ENCODE data around the gene SGPL1. TPM values are rescaled to one million over a fixed set of nuclear protein-coding genes. Genes with fewer than 3 reads are reported as not detected.

SGPL1 gene
- total RNA-seq, 1 experiment from 2014 or later: 25.5 TPM

GRCh38 chr10:70779511-70780369 is 36.0 kb upstream of the SGPL1 start:
- in situ Hi-C loops (cut with HindIII; ENCODE audit: low pct_unique_long_range_greater_than_20kb, low sequenced_read_pairs): no loop called here

DNA sequence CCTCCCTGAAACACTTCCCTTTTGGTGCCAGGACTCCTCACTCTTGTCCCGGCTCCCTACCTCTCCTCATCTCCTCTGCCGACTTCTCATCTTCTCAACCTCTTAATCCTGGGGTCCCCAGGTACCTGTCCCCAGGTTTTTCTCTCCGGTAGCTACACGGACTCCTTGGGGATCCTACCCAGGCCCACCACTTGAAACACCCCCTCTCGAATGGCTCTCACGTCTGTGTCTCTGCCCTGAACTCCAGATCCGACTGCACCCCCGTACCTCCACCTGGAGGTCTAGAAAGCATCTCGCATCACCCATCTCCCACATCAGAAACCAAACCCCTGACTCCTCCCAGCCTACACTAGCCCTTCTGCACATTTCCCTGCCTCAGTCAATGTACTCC is 35.4 kb upstream of the SGPL1 start:
- DNase-seq (ENCODE audit: low read depth): no peak
- in situ Hi-C loops (cut with HindIII; ENCODE audit: low pct_unique_long_range_greater_than_20kb, low sequenced_read_pairs): no loop called here

More at GRCh38 chr10:70779511-70780369, 36.0 kb upstream of the SGPL1 start:
- no peak for DNase-seq (ENCODE audit: low read depth)

DNA sequence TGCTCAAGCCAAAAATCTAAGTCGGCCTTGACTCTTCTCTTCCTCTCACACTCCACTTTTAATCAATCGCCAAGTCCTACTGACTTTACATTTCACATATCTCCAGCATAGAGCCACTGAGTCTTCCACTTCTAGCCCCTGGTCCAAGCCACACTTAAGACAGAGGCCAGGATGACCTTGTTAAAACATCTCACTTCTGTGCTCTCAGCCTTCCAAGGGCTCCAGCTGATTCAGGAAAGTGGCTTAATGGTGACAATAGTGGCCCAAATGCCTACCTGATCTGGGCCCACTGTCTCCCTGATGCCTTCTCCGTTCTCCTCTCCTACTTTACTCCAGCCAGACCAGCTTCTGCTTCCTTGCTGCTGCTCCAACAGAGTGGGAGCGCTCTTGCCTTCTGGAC is 35.0 kb upstream of the SGPL1 start:
- no peak for DNase-seq (ENCODE audit: low read depth)
- in situ Hi-C loops (cut with HindIII; ENCODE audit: low pct_unique_long_range_greater_than_20kb, low sequenced_read_pairs): no loop called here

GRCh38 chr10:70781461-70782051 is 34.2 kb upstream of the SGPL1 start:
- in situ Hi-C loops (cut with HindIII; ENCODE audit: low pct_unique_long_range_greater_than_20kb, low sequenced_read_pairs): no loop called here
- DNase-seq (ENCODE audit: low read depth): no peak

DNA sequence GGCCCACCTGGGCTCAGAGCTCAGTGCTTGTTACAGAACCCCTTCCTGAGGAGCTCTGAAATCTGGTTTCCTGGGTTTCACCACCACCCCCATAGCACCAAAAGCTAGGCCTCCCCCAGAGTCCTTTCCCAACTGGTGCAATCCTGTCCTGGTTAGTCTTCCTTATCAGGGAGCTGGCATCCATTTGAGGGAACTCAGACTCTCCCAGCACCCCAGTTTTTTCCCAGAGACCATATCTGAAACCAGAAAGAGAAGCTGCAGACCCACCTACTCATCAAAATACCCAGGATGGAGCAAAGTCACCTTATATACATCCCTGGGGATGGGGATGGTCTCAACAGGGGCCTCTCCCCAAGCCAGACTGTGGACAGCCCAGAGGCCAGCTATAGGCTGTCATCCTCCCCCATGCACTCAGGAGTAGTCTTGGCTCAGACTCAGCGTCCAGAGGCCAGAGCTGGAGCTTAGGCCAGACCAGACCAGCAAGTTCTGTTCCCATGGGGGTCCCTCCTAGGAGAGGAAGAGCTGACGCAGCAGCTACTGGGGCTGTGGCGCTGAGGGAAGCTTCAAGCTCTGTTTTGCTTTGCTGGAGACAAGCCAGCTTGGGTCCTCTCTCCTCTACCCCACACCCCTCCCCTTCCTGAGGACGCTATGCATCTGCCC is 33.5 kb upstream of the SGPL1 start:
- in situ Hi-C loops (cut with HindIII; ENCODE audit: low pct_unique_long_range_greater_than_20kb, low sequenced_read_pairs): no loop called here
- no peak for DNase-seq (ENCODE audit: low read depth)

DNA sequence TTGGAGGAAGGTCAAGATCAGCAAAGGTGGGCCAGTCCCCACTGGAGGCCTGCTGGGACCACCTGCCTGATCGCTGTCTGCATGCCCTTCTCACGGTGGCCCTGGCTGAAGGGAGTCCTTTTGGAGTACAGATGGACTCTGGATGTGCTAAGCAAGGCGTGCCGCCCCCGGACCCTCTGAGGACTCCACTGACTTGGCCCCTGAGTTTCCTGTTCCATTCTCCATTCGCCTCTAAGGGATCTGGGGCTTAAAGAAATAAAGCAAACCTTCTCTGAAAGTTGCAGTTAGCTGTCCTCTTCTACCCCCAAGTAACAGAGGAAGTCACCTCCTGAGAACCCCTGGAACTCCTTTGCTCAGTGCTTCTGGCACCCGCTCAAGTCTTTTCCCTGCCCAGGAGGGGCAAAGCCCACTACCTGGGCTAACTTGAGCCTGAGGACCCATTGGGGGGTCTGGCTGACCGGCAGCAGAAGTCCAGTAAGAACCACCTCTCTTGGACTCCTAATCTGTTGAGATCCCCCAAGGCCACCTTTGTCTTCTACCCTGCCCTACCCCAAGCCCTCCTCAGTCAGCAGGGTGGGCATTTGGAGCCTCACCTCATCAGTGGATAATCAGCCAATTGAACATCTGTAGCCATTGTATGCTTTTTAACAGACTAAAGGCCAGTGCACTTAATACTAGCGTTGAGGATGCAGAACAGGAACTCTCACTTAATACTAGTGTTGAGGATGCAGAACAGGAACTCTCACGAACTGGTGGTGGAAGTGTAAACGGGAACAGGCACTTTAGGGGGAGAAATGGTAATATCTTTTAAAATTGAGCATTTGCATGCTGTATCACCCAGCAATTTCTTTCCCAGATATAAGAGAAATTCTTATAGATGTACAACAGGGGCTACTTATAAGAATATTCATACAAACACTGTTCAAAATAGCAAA is 32.7 kb upstream of the SGPL1 start:
- no peak for DNase-seq (ENCODE audit: low read depth)
- in situ Hi-C loops (cut with HindIII; ENCODE audit: low pct_unique_long_range_greater_than_20kb, low sequenced_read_pairs): no loop called here

DNA sequence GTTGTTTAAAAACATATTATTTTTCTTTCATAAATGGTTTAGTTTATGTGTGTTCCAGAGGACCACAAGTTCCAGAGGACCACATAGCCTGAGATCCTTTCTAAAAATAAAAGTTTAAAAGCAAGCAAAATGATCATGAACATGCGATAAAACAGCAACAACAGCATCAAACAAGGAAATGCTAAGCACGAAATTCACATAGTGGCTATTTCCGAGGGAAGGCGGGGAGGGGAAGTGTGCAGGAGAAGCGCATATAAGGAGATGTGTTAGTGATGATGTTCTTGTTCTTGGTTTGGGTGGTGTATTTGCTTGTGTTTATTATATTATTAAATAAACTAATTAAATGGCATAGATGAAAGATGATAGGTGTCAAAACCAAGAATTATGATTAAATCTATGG is 31.7 kb upstream of the SGPL1 start:
- in situ Hi-C loops (cut with HindIII; ENCODE audit: low pct_unique_long_range_greater_than_20kb, low sequenced_read_pairs): no loop called here
- no peak for DNase-seq (ENCODE audit: low read depth)

- no peak for DNase-seq (ENCODE audit: low read depth)
- in situ Hi-C loops (cut with HindIII; ENCODE audit: low pct_unique_long_range_greater_than_20kb, low sequenced_read_pairs): no loop called here
Measured at GRCh38 chr10:70784471-70784870, 31.3 kb upstream of the SGPL1 start.

GRCh38 chr10:70785190-70785589 is 30.6 kb upstream of the SGPL1 start, which contains the start of gene TBATA:
TSS of gene TBATA (minus strand) at chr10:70785377. CDS start at chr10:70783379, 1,998 bp downstream.
- DNase-seq (ENCODE audit: low read depth): no peak
- in situ Hi-C loops (cut with HindIII; ENCODE audit: low pct_unique_long_range_greater_than_20kb, low sequenced_read_pairs): no loop called here

- no peak for DNase-seq (ENCODE audit: low read depth)
- in situ Hi-C loops (cut with HindIII; ENCODE audit: low pct_unique_long_range_greater_than_20kb, low sequenced_read_pairs): no loop called here
Measured at GRCh38 chr10:70786799-70787415, 28.8 kb upstream of the SGPL1 start.

GRCh38 chr10:70791386-70792039 is 24.2 kb upstream of the SGPL1 start:
- in situ Hi-C loops (cut with HindIII; ENCODE audit: low pct_unique_long_range_greater_than_20kb, low sequenced_read_pairs): no loop called here
- no peak for DNase-seq (ENCODE audit: low read depth)

DNA sequence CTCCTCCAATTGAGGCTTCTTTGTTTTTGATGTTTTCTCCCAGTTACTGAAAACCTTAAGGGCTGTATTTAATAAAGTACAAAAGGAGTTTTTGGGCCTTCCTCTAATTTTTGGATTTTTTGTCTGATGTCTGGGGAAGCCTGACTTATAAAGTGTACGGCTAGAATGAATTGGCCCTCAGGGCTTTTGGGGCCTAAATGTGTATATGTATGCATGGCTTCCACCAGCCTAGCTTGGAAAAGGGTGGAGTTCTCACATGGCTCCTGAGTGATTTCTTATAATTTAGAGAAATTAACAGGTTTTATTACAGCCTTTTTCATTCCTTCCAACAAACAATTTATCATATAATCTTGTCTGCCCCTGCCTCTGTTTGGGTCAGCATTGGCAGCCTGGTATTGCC is 20.1 kb upstream of the SGPL1 start:
- in situ Hi-C loops (cut with HindIII; ENCODE audit: low pct_unique_long_range_greater_than_20kb, low sequenced_read_pairs): no loop called here
- no peak for DNase-seq (ENCODE audit: low read depth)

- DNase-seq (ENCODE audit: low read depth): no peak
- in situ Hi-C loops (cut with HindIII; ENCODE audit: low pct_unique_long_range_greater_than_20kb, low sequenced_read_pairs): no loop called here
Measured at GRCh38 chr10:70797840-70798239, 17.9 kb upstream of the SGPL1 start.

DNA sequence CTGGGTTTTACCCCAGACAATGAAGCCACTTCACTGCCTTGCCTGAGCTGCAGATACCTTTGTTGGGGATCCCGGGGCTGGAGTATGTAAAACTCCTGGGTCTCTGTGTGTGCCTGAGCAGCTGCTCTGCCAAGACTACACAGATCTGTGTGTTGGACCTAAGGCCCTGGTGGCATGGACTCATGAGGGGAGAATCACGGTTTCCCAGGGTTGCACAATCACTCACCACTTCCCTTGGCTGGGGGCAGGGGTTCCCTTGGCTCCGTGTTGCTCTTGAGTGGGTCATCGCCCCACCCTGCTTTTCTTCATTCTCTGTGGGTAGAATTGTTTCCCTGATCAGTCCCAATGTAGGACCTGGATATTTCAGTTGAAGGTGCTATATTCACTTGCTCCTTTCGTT is 16.6 kb upstream of the SGPL1 start:
- no peak for DNase-seq (ENCODE audit: low read depth)
- in situ Hi-C loops (cut with HindIII; ENCODE audit: low pct_unique_long_range_greater_than_20kb, low sequenced_read_pairs): no loop called here

DNA sequence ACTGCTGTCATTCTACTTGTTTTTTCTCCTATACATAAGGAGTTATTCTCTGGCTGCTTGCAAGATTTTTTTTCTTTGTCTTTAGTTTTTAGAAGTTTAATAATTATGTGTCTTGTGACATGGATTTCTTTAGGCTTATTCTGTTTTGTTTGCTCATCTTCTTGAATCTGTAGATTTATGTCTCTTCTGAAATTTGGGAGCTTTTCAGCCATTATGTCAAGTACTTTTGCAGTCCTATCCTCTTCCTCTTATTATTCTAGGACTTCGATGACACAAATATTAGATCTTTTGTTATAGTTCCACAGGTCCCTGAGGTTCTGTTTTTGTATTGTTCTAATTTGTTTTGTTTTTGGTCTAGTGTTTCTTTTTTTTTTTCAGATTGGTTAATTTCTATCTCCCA is 13.9 kb upstream of the SGPL1 start:
- in situ Hi-C loops (cut with HindIII; ENCODE audit: low pct_unique_long_range_greater_than_20kb, low sequenced_read_pairs): no loop called here
- DNase-seq (ENCODE audit: low read depth): no peak

DNA sequence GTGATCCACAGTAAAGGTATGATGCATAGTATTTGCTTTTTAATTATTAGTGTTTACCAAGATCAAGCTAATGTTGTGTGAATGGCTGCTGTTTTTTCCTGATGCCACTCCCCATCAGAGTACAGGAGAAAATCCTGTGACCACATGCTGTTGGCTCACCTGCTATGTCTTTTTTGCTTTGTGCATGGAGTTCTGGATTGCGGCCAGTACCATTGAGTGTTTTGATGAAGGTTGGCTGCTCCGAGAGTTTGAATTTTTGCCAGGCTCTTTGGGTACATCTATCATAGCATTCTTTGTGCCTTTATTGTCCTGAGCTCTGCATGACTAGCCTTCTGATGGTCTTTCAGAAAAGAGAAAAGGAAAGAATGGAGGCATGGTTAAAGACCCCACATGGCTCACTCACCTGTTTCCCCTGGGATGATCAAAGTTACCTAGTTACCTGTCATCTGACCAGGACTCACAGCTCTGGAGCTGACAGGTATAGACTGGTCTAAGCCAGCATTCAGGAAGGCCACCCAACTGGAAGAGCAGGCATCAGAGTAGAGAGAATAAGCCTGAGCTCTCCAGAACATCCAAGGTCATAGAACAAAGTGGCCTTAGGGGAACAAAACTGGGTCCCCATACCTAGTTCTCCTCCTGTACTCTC is 11.8 kb upstream of the SGPL1 start:
- DNase-seq (ENCODE audit: low read depth): no peak
- in situ Hi-C loops (cut with HindIII; ENCODE audit: low pct_unique_long_range_greater_than_20kb, low sequenced_read_pairs): no loop called here

GRCh38 chr10:70804421-70804808 is 11.3 kb upstream of the SGPL1 start:
- DNase-seq (ENCODE audit: low read depth): no peak
- in situ Hi-C loops (cut with HindIII; ENCODE audit: low pct_unique_long_range_greater_than_20kb, low sequenced_read_pairs): no loop called here

Measured in Caki2 (cell line).